DMS 273 treated with DMSO at 0.1 percent for 48 hours (cell line): ENCODE data around the gene JTB.

Experiments used
- DNase-seq: peaks from one replicate; lab custom pipeline; 2025; lab: John Stamatoyannopoulos, UW

JTB gene

GRCh38 chr1:153953859-153954365, 23.6 kb downstream of the JTB start:
- DNase-seq = no peak

GRCh38 chr1:153951801-153952200, 25.7 kb downstream of the JTB start:
- no peak for DNase-seq

- no peak for DNase-seq
Observed at GRCh38 chr1:153951183-153951582, 26.3 kb downstream of the JTB start.

- DNase-seq = peak; percentile 19
Observed at GRCh38 chr1:153946622-153947241, 30.7 kb downstream of the JTB start, which contains the start of gene DENND4B. TSS of gene DENND4B (minus strand) at chr1:153946718. CDS start at chr1:153944374, 2,344 bp downstream.

- peak; percentile 18 for DNase-seq
Observed at GRCh38 chr1:153945795-153946621, 31.5 kb downstream of the JTB start.

- DNase-seq = no peak
Observed at GRCh38 chr1:153945131-153945794, 32.2 kb downstream of the JTB start.

- no peak for DNase-seq
Observed at GRCh38 chr1:153944827-153945117, 32.7 kb downstream of the JTB start.

- DNase-seq = no peak
Observed at GRCh38 chr1:153944005-153944826, 33.3 kb downstream of the JTB start.

- no peak for DNase-seq
Observed at GRCh38 chr1:153942766-153943549, 34.5 kb downstream of the JTB start.

GRCh38 chr1:153941826-153942725, 35.4 kb downstream of the JTB start:
- no peak for DNase-seq

GRCh38 chr1:153940756-153941155, 36.7 kb downstream of the JTB start:
- no peak for DNase-seq

- DNase-seq = no peak
Observed at GRCh38 chr1:153939476-153939875, 38.0 kb downstream of the JTB start.

- DNase-seq = no peak
Observed at GRCh38 chr1:153938996-153939395, 38.5 kb downstream of the JTB start.

GRCh38 chr1:153937331-153937730, 40.1 kb downstream of the JTB start:
- DNase-seq = no peak

GRCh38 chr1:153936011-153936802, 41.3 kb downstream of the JTB start:
- DNase-seq = no peak

- no peak for DNase-seq
Observed at GRCh38 chr1:153934746-153935145, 42.7 kb downstream of the JTB start.

- DNase-seq = no peak
Observed at GRCh38 chr1:153933955-153934354, 43.5 kb downstream of the JTB start.

GRCh38 chr1:153933430-153933829, 44.0 kb downstream of the JTB start:
- DNase-seq = no peak
